GM19372 (cell line): Measurements from ENCODE around the gene CTDSPL.
"Not testable (repeated sequence)": the region's sequence is repeated elsewhere in the genome, so short reads cannot be mapped to it uniquely, and the experiment has no call there.

Source experiments
- ATAC-seq: cut with Tn5 transposase; IDR thresholded peaks from one replicate; pipeline ENCODE4 v1.9.1; 2021; ENCODE audit warnings: mild to moderate bottlenecking, low read depth, moderate library complexity; ENCODE audit not compliant: unreplicated experiment

Gene CTDSPL, protein sequence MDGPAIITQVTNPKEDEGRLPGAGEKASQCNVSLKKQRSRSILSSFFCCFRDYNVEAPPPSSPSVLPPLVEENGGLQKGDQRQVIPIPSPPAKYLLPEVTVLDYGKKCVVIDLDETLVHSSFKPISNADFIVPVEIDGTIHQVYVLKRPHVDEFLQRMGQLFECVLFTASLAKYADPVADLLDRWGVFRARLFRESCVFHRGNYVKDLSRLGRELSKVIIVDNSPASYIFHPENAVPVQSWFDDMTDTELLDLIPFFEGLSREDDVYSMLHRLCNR

DNA sequence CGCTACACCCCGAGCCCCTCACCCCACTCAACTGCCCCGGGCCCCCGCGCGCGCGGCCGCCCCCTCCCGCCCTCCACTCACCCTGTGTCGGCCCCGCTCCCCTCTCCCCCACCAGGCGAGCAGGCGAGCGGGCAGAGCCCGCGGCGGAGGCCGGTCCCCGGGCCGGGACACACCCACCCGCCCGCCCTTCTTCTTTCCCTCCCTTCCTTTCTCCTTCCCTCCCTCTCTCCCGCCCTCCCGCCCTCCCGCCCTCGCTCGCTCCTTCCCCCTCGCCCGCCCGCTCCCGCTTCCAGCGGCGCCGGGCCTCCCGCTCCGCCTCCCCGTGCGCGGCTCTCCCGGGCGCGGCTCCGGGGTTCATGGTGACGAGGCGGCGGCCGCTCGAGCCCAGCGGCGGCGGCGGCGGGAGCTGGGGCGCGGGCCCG, at the start of gene CTDSPL:
Gene CTDSPL, plus strand, starts transcription at position 261 of the 422 bp plus-strand sequence. CDS start 320 bp downstream, outside the sequence.
- ATAC-seq, result no peak

DNA sequence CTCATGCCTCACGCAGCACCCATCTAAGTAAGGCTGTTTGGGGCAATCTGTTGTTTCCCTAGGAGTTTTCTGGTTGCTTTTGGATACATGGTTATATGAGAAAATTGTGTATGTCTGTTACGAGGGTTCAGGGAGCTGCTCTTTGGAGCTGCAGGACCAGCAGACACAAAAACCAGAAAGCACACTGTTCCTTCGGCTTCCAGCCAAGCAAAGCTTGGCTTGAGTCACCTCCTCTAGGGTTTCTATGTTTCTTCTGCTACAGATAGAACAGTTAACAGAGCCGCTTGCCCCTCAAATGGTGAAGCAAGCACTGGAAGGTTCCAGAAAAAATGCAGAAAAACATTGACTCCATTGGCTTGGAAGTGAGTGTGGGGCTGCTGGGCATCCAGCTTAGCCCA, 49.2 kb upstream of the CTDSPL start:
- no peak for ATAC-seq

DNA sequence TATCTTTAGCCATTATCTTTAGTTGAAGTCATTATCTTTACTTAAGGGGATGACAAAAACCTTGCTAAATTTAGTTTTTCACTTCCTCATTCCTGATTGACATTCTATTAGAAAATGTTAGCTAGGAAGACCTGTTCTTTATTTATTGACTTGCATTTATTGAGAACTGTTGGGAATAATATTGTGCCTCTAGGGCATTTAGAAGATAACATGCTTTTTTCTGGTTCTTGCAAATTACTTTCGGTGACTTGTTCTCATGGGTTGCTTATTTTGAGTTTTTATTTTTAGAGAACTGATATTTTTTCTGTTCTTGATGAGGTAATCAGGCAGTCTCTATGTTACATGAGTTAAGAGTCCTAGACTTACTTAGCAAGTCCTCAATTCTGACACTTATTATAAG, 48.3 kb upstream of the CTDSPL start:
- ATAC-seq, result no peak

DNA sequence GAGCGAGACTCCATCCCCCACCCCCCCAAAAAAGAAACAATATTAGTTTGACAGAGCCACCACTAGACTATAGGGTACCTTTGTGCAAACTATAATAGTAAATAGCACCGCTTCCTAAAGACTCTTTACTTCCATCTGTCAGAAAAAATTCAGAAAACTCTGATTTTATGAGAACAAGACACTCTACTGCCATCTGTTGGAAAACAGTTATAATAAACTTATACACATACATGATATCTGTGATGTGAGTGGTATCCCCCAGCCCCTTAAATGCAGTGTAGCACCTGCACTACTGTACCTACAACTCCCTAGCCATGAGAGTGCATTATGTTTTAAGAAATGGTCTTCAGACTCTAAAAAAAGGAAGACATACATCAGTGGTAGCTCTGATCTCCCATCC, 47.1 kb upstream of the CTDSPL start:
- ATAC-seq, result no peak

DNA sequence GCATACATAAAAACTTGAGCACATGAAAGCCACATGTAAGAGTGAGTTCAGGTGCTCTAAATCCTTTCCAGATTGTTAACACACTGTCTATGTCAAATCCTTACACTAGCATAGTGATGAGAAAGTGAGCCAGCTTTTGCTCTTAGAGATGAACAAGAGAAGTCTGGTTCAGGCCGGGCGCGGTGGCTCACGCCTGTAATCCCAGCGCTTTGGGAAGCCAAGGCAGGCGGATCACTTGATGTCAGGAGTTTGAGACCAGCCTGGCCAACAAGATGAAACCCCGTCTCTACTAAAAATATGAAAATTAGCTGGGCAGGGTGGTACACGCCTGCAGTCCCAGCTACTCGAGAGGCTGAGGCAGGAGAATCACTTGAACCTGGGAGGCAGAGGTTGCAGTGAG, 46.5 kb upstream of the CTDSPL start:
- ATAC-seq, result not testable (repeated sequence)

DNA sequence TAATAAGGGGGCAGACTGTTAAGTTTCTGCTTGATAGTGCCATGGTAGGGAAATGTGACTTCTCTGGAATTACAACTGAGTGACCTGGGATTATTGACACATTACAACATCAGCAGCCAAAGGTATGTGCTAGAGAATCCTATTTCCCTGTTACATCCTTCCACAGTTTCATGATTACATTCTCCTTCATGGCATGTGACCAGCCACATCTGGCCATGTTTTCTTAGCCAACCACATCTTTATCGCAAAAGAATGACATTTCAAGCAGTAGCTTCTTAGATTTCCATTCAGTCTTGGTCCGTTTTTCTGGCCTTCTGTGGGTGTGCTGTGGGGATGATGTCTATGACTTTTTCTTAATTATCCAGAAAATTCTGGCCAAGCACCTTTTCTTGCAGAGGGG, 45.4 kb upstream of the CTDSPL start:
- ATAC-seq, result no peak

DNA sequence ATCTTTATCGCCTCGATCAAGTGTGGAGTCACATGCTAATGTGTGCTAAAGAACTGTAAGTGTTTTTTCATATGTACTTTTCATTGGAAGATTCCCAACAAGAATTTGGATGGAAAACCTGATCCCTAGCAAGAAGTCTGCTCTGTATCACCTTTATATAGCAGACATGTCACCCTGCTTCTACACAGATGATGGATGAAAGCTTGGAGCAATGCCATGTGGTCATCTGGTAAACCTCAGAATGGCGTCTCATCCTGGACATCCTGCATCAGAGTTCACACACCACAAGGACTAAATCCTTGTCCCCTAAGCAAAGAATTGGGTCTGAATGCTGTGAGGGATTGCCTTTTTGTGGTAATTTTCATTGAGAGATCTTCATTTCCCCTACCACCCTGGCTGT, 42.1 kb upstream of the CTDSPL start:
- ATAC-seq, result no peak

DNA sequence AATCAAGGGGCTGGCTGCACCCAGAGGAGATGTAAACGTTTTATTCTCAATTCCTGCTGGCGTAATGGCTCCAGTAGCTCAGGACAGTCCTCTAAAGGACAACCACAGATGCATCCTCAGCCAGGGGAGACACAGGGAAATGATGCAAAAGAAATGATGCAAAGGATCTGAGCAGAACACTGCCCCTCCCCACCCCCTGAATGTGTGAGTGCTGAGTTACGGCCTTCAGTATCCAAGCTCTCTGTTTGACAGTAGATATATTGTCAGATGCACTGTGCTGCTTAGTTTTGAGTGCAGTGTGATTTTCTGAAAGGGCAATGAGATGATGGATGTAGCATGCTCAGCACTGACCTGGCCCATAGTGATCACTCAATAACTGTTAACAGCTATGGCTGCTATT, 41.4 kb upstream of the CTDSPL start:
- ATAC-seq, result no peak

DNA sequence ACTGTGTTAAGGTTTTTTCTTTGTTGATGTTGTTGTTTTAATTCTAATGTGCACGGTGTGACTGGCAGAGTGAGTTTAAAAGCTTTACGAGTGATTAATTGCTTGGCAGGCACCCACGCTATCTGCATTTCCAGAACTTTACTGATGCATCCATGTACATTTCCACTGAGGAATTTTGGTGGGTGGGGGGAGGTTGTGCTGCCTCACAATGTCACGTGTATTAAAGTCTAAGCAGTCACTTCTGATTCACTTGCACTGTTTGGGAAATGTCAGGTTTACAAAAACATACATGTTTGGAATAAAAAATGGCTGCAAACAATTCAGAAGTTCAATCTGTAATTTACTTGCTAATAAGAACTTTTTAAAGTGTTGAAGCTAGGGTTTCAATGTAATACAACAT, 38.5 kb upstream of the CTDSPL start:
- ATAC-seq, result no peak

DNA sequence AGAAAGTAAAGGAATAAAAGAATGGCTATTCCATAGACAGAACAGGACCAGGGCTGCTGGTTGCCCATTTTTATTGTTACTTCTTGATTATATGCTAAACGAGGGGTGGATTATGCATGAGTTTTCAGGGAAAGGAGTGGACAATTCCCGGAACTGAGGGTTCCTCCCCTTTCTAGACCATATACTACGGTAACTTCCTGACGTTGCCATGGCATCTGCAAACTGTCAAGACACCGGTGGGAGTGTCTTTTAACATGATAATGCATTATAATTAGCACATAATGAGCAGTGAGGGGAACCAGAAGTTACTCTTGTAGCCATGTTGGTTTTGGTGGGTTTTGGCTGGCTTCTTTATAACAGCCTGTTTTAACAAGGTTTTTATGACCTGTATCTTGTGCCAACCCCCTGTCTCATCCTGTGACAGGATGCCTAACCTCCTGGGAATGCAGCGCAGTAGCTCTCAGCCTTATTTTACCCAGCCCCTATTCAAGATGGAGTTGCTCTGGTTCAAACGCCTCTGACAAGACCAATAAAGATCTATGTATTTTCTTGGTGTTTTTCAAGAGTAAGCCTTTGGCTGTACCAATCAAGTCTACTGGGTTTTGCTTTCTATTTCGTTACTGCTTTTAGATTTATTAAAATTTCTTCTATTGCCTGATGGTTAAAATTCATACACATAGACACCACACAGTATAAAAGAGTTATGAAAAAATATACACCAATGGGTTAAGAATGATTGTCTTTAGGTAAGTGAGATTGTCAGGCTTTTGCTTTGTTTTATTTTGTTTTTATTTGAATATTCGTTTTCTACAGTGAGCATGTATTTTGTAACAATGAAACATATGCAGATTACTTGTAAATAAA, 37.4 kb upstream of the CTDSPL start:
- ATAC-seq, result no peak

DNA sequence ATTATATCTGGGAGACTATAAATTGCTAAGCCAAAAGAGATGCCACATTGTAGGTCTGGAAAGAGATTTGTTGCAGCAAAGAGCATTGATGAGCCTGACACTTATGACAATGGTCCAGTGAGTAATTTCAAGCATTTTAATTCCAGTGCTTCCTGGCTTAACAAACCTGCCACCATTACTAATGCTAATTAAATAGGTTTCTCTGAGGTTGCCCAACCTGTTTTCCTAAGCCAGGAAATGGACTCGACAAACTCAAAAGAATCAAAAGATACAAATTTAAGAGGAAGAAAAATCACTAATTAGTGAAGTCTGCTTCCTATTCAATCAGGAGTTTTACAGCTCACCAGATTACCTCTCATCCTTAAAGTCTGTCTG, 36.7 kb upstream of the CTDSPL start:
- no peak for ATAC-seq

DNA sequence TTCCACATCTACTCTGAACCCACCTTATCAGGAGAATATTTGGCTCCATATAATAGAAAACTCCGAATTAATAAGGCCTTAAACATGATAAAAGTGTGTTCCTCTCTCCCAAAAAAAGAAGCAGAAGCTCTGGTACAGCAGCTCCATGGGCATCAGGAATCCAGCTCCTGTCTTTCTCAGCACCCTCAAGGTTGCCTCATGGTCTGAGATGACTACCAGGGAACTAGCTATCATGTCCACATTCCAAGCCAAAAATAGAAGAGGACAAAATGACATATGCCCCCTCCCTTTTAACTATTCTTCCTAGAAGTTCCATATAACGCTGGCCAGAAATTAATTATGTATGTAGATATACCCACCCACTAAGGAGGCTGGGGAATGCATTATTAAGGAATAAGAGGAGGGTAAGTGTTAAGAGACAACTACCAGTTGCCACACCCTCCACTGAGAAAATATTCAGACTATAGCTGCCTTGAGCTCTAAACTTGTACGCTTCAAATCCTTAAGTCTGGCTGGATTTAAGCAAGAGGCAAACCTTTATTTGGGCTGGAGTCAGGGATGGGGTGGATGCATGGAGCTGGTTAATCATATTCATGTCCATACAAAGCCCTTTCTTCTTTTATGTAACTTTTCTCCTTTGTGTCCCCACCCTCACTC, 35.8 kb upstream of the CTDSPL start:
- no peak for ATAC-seq

DNA sequence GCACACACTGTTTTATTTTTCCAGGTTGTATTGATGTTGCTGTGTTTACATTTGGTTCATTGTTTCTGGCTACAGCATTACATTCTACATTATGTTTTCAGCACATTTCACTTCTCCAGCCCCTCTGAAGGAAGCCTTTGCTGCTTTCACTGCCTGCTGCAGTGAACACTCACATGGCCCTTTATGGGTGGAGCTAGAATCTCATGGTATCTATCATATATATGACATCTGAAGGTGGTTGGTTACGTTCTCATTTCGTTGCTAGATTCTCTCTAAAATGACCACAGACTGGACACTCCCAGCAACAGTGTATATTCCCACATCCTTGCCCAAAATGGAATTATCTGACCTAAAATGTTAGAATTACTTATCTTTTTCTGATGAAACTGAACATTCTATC, 35.2 kb upstream of the CTDSPL start:
- no peak for ATAC-seq

DNA sequence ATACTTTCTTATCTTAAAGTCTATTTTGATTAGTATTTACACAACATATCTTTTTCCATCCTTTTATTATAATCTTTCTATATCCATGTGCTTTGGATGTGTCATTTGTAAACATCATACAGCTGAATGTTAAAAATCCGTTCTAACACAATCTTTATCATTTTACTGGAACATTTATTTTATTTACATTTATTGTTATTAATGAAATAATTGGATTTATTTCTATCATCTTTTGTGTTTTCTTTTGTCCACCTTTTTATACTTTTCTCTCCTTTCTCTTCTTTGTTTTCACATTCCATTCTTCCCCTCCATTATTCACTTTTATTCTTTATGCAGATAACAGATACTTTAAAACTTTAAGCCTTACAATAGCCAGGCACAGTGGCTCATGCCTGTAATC, 34.7 kb upstream of the CTDSPL start:
- no peak for ATAC-seq

DNA sequence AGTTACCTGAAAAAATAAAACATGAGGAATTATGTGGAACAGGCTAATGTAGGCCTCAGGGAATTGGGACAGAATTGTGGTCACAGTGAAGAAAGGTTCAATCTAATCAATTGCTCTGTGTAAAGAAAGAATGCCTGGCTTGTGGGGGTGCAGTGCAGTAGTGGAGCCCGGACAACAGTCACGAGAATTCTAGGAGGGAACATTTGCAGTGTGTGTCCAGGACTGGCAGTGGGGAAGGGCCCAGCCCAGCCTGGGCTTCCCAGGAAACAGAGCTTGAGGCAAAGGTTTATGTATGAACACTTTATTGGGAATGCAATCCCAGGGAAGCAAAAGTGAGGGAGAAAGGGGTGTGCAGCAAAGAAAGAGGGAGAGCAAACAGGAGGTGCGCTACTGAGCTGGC, 29.2 kb upstream of the CTDSPL start:
- no peak for ATAC-seq

DNA sequence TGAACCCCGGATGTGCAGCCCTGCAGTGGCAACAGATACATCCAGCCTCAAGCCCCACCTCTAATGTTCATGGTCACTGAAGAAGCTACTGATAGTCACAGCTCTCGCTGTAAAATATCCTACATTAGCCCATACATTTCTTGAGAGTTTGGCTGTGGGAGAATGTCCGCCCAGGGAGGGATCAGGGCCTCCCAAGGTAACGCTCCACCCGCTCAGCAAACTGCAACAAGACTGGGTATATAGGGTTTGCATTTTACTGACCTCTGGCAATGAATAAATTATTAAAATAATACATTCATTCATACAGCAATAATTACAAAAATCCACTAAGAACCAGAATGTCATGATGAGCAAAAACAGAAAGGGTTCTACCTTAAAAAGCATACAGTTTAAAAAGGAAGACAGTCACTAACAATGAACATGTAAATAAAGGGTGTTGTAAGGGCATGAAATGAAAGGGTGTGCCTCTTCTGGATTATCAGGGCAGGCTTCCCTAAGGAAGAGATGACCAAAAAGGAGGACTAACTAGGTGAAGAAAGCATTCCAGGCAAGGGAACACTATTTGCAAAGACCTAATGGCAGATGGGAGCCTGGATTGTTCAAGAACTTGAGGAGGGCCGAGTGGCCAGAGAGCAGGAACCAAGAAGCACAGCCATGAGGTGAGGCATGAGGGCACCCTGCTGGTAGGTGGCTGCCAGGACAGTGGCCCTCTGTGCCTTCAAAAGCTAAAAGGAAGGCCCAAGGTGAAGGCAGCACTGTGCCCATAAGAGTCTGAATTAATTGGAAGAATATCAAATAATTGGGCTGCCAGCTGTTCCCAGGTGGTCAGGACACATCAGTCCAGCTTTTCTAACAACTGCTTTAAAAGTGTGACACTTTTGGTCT, 28.1 kb upstream of the CTDSPL start:
- no peak for ATAC-seq

DNA sequence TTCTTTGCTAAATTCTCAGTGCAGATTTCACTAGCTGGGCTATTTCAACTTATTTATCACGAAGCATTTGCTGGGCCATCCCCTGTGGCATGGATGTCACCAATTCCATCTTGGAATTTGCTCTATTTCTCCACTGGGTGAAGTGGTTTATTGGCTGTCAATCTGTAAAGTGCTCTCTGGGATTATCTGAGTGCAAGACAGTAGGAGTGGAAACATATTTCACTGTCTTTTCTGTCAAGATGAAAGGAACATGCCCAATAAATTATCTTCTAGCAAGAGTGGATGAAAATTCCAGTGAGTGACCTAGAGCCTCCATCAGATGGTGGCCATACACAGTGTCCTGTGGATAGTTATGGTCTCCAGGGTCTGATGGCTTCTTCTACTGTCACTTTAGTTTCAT, 25.1 kb upstream of the CTDSPL start:
- ATAC-seq, result no peak

DNA sequence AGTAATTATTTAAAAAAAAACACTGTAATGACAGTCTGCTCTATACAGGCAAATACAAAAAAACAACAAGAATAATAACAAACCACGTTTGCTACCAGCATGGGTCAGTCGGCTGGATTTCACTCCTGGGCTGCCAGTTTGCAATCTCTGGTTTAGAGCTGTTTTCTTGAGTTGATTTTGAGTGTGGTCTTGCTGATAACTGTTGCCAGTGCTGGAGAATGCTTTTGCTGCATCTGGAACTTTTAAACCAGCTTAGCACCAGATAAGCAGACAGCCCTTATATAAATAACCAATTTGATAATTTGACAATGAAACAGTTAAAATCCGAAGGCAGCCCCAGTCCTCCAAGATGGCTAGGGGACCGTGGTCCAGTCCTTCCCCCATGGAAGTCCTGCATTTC, 14.0 kb upstream of the CTDSPL start:
- no peak for ATAC-seq

DNA sequence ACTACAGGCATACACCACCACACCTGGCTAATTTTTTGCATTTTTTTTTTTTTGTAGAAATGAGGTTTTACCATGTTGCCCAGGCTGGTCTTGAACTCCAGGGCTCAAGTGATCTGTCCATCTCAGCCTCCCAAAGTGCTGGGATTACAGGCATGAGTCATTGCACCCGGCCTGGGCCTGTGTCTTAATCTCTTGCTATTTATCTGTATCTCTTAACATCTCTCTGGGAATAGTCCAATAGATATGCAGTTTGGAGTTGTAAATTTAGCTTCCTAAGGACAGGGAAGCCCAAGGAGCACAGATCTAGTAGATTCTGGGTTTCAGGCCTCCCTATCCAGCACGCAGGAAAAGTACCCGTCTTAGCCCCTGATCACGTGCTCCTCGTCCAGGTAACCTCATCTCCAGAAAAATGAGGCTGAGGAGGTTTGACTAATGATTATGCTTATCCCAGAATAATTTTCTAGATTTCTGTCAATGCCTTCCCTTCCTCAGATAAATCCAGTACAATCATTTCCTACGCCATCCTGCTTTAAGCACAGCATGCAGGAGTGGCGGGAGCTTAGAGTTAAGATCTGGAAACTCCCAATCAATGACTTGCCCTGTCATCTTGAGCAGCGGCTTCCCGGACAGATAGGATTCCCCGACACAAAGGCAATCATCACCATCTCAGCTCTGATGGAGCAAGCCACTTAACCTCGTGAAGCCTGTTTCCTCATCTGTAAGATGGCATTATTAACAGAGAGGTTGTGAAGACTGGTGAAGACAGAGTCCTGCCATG, 12.3 kb upstream of the CTDSPL start:
- no peak for ATAC-seq

DNA sequence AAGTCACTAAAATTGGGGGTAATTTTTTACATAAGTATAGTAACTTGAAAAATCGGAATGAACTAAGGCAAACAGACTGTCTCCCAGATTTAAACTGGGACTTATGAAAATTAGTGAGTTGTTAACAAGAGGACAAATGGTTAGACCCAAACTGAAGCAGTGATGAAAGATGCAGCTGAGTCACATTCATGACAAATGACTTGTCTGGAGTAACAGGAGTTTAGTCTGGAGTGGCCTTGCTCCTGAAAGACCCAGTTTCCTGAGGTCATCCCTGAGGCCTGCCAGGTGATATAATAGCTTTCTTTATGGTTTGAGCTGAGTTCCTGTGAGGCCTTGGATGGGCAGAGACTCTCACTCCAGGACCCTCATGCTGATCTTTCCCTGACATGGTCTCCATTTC, 9.6 kb upstream of the CTDSPL start:
- ATAC-seq, result no peak
